HFF-Myc (cell line): ENCODE data around the gene IL12RB1.

Experiments used
- DNase-seq: peaks from one replicate; pipeline ENCODE4 v3.0.0-alpha.2; 2011; ENCODE audit warnings: low read depth; ENCODE audit errors: extremely low read depth
- H3K4me3 ChIP-seq: replicated peaks from 2 replicates; pipeline ENCODE4 v1.5.1; 2011; ENCODE audit warnings: low read depth, mild to moderate bottlenecking, control low read depth, low read length
- CTCF ChIP-seq: IDR thresholded peaks from 2 replicates; pipeline ENCODE4 v1.5.1; 2012; ENCODE audit warnings: mild to moderate bottlenecking, low read depth, low read length, control low read depth; ENCODE audit errors: missing control alignments

The IL12RB1 gene

GRCh38 chr19:18126097-18126496 lies 39.4 kb upstream of the IL12RB1 start:
- no peak overlapping the region for H3K4me3 ChIP-seq
- no peak for TF ChIP-seq CTCF
- DNase-seq = no peak

- H3K4me3 ChIP-seq = no peak overlapping the region
- no peak for DNase-seq
- no peak for TF ChIP-seq CTCF
These were observed 37.1 kb upstream of the IL12RB1 start for GRCh38 chr19:18123819-18124218.

GRCh38 chr19:18122860-18123795 lies 36.4 kb upstream of the IL12RB1 start:
- no peak overlapping the region for H3K4me3 ChIP-seq
- DNase-seq = no peak
- no peak for TF ChIP-seq CTCF

GRCh38 chr19:18122424-18122823 lies 35.7 kb upstream of the IL12RB1 start:
- no peak overlapping the region for H3K4me3 ChIP-seq
- DNase-seq = no peak
- no peak for TF ChIP-seq CTCF

- DNase-seq = no peak
- H3K4me3 ChIP-seq = no peak overlapping the region
- TF ChIP-seq CTCF = no peak
These were observed 34.4 kb upstream of the IL12RB1 start for GRCh38 chr19:18121166-18121565.

- TF ChIP-seq CTCF = no peak
- H3K4me3 ChIP-seq = no peak overlapping the region
- no peak for DNase-seq
These were observed 33.4 kb upstream of the IL12RB1 start for GRCh38 chr19:18120127-18120526.
